SK-N-SH treated with all-trans-retinoic acid at 6 μM for 48 hours (cell line): ENCODE results near the gene DEFB123.

Experiments used
- ATAC-seq: fragments of 200-7000 bp; cut with Tn5 transposase; 3 replicates; pipeline ENCODE4 v1.9.1; 2020; ENCODE audit warnings: mild to moderate bottlenecking, moderate library complexity
- ARNTL ChIP-seq: fragments of 450-650 bp; formaldehyde crosslinking; IDR thresholded peaks from 2 replicates; pipeline ENCODE4 v1.5.0; 2020; ENCODE audit warnings: low read depth, mild to moderate bottlenecking, moderate library complexity, borderline replicate concordance
- BACH2 ChIP-seq: fragments of 250-450 bp; sonication (Bioruptor Pico); IDR thresholded peaks from 2 replicates; pipeline ENCODE4 v1.9.0; 2021; ENCODE audit warnings: mild to moderate bottlenecking, borderline replicate concordance
- CREB5 ChIP-seq: fragments of 250-450 bp; sonication (Bioruptor Pico); IDR thresholded peaks from 2 replicates; pipeline ENCODE4 v1.5.1; 2020; ENCODE audit warnings: low read depth, mild to moderate bottlenecking, moderate library complexity
- CSDC2 ChIP-seq: fragments of 250-450 bp; sonication (Bioruptor Pico); IDR thresholded peaks from 2 replicates; pipeline ENCODE4 v1.5.0; 2020; ENCODE audit warnings: mild to moderate bottlenecking, moderate library complexity
- CSRNP3 ChIP-seq: fragments of 250-450 bp; sonication (Bioruptor Pico); IDR thresholded peaks from 2 replicates; pipeline ENCODE4 v1.5.1; 2021; ENCODE audit warnings: mild to moderate bottlenecking, moderate library complexity
- ESRRG ChIP-seq: fragments of 250-450 bp; sonication (Bioruptor Pico); IDR thresholded peaks from 2 replicates; pipeline ENCODE4 v1.6.1; 2021; ENCODE audit warnings: mild to moderate bottlenecking
- GLIS3 ChIP-seq: fragments of 250-450 bp; sonication (Bioruptor Pico); IDR thresholded peaks from 2 replicates; pipeline ENCODE4 v1.5.0; 2020; ENCODE audit warnings: mild to moderate bottlenecking, moderate library complexity
- ISL1 ChIP-seq: fragments of 250-450 bp; sonication (Bioruptor Pico); IDR thresholded peaks from 2 replicates; pipeline ENCODE4 v2.1.2; 2022; ENCODE audit warnings: mild to moderate bottlenecking, moderate library complexity
- OSR1 ChIP-seq: fragments of 250-450 bp; sonication (Bioruptor Pico); IDR thresholded peaks from 2 replicates; pipeline ENCODE4 v1.8.0; 2022; ENCODE audit warnings: moderate library complexity, mild to moderate bottlenecking, inconsistent platforms
- PATZ1 ChIP-seq: fragments of 250-450 bp; sonication (Bioruptor Pico); IDR thresholded peaks from 2 replicates; pipeline ENCODE4 v1.8.0; 2020; ENCODE audit warnings: mild to moderate bottlenecking, moderate library complexity, borderline replicate concordance
- POU6F1 ChIP-seq: fragments of 250-450 bp; sonication (Bioruptor Pico); IDR thresholded peaks from 2 replicates; pipeline ENCODE4 v1.8.0; 2021; ENCODE audit warnings: low read depth, mild to moderate bottlenecking, moderate library complexity, borderline replicate concordance
- PPARA ChIP-seq: fragments of 250-450 bp; sonication (Bioruptor Pico); IDR thresholded peaks from 2 replicates; pipeline ENCODE4 v1.5.0; 2020; ENCODE audit warnings: mild to moderate bottlenecking, borderline replicate concordance
- RARB ChIP-seq: fragments of 250-450 bp; sonication (Bioruptor Pico); IDR thresholded peaks from 2 replicates; pipeline ENCODE4 v1.8.0; 2021; ENCODE audit warnings: mild to moderate bottlenecking, moderate library complexity
- SNAI2 ChIP-seq: fragments of 250-450 bp; sonication (Bioruptor Pico); IDR thresholded peaks from 2 replicates; pipeline ENCODE4 v1.5.0; 2020; ENCODE audit warnings: mild to moderate bottlenecking, moderate library complexity
- TCF4 ChIP-seq: fragments of 250-450 bp; sonication (Bioruptor Pico); IDR thresholded peaks from 2 replicates; pipeline ENCODE4 v1.8.0; 2021; ENCODE audit warnings: mild to moderate bottlenecking, moderate library complexity, borderline replicate concordance
- TOX ChIP-seq: fragments of 250-450 bp; sonication (Bioruptor Pico); IDR thresholded peaks from 2 replicates; pipeline ENCODE4 v1.8.0; 2021; ENCODE audit warnings: mild to moderate bottlenecking, moderate library complexity, borderline replicate concordance
- TSHZ2 ChIP-seq: fragments of 250-450 bp; sonication (Bioruptor Pico); IDR thresholded peaks from 2 replicates; pipeline ENCODE4 v1.5.0; 2020; ENCODE audit warnings: mild to moderate bottlenecking, moderate library complexity
- ZC3H10 ChIP-seq: fragments of 250-450 bp; sonication (Bioruptor Pico); IDR thresholded peaks from 2 replicates; pipeline ENCODE4 v1.5.1; 2021; ENCODE audit warnings: mild to moderate bottlenecking, moderate library complexity
- ZFP30 ChIP-seq: fragments of 450-650 bp; formaldehyde crosslinking; IDR thresholded peaks from 2 replicates; pipeline ENCODE4 v1.5.0; 2022; ENCODE audit warnings: mild to moderate bottlenecking, moderate library complexity
- ZNF70 ChIP-seq: fragments of 450-650 bp; formaldehyde crosslinking; IDR thresholded peaks from 2 replicates; pipeline ENCODE4 v1.5.0; 2020; ENCODE audit warnings: mild to moderate bottlenecking, moderate library complexity
- ZNF8 ChIP-seq: fragments of 450-650 bp; formaldehyde crosslinking; IDR thresholded peaks from 2 replicates; pipeline ENCODE4 v1.5.0; 2020; ENCODE audit warnings: mild to moderate bottlenecking, moderate library complexity

Gene DEFB123

GRCh38 chr20:31406115-31406514 lies 34.3 kb upstream of the DEFB123 start, which contains the start of gene DEFB121 (continued):
- TF ChIP-seq TSHZ2 (CRISPR knock-in tag) (no peak), GLIS3 (CRISPR knock-in tag) (no peak), ZC3H10 (CRISPR knock-in tag) (no peak), ISL1 (no peak), ESRRG (CRISPR knock-in tag) (no peak), OSR1 (CRISPR knock-in tag) (no peak), TOX (no peak)

GRCh38 chr20:31410011-31410410 lies 30.4 kb upstream of the DEFB123 start:
- ATAC-seq: no peak
- no peak for TF ChIP-seq GLIS3 (CRISPR knock-in tag)
- no peak for TF ChIP-seq TOX
- no peak for TF ChIP-seq ESRRG (CRISPR knock-in tag)
- TF ChIP-seq ZC3H10 (CRISPR knock-in tag): no peak
- TF ChIP-seq ISL1: no peak

GRCh38 chr20:31414381-31414780 lies 26.1 kb upstream of the DEFB123 start:
- TF ChIP-seq ZFP30 (CRISPR knock-in tag) (no peak), CSRNP3 (no peak), ZNF70 (CRISPR knock-in tag) (no peak), POU6F1 (CRISPR knock-in tag) (no peak), CSDC2 (CRISPR knock-in tag) (no peak), CREB5 (CRISPR knock-in tag) (no peak), OSR1 (CRISPR knock-in tag) (no peak), ZNF8 (no peak), ZC3H10 (CRISPR knock-in tag) (no peak), PPARA (CRISPR knock-in tag) (no peak), GLIS3 (CRISPR knock-in tag) (no peak), TCF4 (no peak), RARB (CRISPR knock-in tag) (no peak), ESRRG (CRISPR knock-in tag) (no peak), BACH2 (CRISPR knock-in tag) (no peak)

GRCh38 chr20:31415653-31416052 lies 24.8 kb upstream of the DEFB123 start:
- no peak for ATAC-seq
- no peak for TF ChIP-seq OSR1 (CRISPR knock-in tag)

More at GRCh38 chr20:31414381-31414780, 26.1 kb upstream of the DEFB123 start:
- no peak for ATAC-seq

GRCh38 chr20:31418307-31418706 lies 22.1 kb upstream of the DEFB123 start:
- no peak for ATAC-seq
- TF ChIP-seq ARNTL (CRISPR knock-in tag) (no peak), SNAI2 (CRISPR knock-in tag) (no peak), PATZ1 (CRISPR knock-in tag) (no peak), ZNF70 (CRISPR knock-in tag) (no peak), OSR1 (CRISPR knock-in tag) (no peak), ZC3H10 (CRISPR knock-in tag) (no peak), TOX (no peak), POU6F1 (CRISPR knock-in tag) (no peak), GLIS3 (CRISPR knock-in tag) (no peak), TSHZ2 (CRISPR knock-in tag) (no peak)
